Astrocyte of the hippocampus (primary cell): ENCODE results near the gene CD53.

ENCODE experiments used
- DNase-seq: peaks from one replicate; pipeline ENCODE4 v3.0.0; 2011; ENCODE audit warnings: low read depth, low spot score

Gene CD53

DNA sequence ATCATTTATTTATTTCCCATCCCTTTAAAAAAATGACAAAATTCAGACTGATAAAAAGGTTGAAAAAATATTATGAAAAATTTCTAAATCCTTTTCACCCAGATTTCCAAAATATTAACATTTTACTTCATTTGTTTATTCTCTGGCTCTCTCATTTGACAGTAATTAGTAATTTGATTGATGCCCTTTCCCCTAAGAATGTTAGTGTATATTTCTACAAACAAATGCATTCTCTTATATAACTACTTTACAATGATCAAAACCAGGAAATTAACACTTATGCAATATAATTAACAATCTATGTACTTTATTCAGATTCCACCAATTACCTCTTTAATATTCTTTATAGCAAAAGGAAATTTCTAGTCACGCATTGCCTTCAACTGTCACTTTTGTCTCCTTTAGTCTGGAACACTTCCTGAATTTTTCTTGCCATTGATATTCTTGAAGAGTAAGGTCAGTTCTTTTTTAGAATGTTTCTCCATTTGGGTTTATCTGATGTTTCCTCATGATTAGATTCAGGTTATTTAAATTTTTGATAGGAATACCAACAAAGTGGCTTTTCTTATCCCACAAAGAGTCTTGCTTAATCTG, 3.9 kb downstream of the CD53 start:
- DNase-seq: no peak

DNA sequence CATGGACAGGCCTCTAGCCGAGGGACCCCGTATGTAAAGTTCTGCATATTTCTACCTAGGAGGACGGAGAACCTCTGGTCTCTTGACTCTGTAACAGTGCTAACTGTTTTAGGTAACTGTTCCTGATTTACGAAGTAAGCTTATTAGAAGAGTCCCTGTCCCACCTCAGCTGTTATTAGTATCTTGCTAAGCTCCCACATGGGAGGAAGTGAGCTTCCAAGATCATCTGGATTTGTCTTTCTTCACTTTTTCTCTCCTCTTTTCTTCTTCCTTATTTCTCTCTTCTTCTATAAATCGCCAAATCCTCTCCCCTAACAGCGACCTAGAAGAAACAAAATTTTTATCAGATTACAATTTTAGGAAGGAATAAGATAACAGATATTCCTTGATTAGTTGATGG, 4.4 kb downstream of the CD53 start:
- DNase-seq: no peak

DNA sequence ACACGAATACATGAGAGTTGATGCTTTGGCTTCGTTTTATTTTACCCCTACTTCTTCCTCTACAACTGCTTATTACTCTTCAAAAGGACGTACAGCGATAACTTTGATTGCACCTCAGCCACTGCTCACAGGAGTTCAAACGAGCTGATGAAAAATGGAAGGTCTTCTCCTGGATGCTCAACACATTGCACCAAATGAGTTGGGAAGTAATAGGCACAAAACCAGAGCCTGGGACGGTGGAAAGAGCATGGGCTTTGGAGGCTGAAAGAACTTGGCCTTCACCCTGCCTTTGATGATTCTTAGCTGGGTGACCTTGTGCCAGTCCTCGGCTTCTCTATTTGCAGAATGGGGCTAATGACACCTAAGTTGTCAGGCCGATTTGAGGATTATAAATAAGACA, 4.8 kb downstream of the CD53 start:
- DNase-seq: no peak

DNA sequence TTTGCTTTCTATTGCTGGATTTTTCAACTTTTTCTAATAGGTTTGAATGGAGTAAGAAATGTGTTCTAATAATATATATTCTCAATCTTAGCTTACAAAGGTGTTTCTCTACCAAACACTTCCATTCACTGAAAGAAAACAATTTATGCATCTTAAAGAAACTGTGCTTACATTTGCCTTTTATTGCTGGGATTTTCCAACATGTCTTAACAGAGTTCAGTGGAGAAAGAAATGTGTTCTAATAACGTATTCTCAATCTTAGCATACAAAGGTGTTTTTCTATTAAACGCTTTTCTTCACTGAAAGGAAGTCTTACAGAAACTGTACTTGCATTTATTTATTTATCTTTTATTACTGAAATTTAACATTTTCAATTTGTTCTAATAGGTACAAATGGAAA, 5.6 kb downstream of the CD53 start:
- no peak for DNase-seq

DNA sequence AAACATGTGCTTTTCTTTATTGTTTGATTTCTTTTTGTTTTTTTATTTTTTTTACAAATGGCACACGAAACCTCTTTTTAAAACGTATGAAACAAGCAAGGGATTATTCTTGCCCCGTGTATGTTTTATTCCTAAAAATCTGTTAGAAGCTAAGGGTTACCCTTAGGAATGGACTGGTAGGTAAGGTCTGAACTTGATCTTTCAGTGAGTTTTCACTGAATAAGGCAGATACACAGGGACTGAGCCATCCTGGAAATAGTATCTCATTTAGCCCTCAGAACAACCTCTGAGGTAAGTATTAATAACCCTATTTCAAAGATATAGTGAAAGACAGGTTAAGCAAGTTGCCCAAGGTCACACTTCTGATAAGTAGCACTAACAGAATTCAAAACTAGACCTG, 6.0 kb downstream of the CD53 start:
- no peak for DNase-seq

DNA sequence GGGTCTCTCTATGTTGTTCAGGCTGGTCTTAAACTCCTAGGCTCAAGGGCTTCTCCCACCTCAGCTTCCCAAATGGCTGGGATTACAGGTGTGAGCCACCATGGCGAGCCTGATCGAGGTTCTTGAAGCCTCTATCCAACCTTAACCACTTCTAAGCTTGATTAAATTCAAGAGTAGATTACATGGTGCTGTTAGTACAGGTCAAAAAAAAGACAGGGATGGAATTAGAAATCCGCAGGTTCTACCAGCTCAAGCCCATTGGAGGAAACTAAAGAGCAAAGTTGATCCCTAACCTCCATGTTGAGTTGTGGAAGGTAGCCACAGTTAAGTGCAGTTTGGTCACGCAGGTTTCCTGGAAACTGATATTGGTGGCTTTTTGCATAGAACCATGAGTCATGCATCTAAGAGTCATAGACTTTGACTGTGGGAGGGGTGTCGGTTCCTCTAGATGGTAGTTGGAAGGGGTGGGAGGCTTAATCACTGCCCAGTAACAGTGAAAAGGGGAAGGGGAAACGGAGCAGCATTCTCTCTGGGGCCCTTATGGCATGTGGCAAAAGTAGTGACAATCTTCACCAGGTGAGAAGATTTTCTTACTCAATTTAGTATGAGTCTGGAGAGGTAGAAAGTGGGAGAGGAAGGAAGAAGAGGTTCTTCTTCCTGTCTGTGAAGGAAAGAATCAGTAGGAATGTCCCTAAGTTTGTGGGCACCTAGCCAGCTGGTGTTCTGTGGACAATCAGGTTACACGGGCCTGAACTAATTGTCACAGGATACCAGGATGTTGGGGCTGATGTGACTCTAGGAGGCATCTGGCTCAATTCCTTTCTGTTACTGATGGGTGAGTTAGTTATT, 7.0 kb downstream of the CD53 start:
- no peak for DNase-seq

DNA sequence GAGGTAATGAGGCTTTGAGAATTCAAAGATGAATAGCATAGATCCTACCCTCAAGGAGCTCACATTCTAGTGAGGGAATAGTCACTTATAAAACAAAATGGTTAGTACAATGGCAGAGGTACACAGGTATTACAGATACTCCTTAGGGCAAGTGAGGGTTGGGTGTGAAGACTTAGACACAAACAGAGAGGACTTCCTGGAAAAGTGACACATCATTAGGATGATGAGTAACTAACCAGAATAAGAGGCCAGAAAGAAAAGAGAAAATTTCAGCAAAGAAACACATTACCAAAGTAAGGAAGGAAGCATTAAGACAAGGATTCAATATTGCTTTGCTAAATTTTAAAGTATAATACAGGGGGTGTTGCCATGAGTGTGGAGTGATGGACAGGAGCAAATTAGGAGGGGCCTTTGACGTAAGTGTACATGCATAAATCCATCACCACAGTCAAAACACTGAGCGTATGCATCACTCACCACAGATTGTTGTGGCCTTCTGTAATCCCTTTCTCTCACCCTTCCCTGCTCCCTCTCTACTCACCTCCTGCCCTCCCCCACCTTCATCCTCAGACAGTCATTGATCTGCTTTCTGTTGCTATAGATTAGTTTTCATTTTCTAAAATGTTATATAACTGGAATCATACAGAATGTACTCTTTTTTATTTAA, 7.9 kb downstream of the CD53 start:
- DNase-seq: peak; percentile 2

DNA sequence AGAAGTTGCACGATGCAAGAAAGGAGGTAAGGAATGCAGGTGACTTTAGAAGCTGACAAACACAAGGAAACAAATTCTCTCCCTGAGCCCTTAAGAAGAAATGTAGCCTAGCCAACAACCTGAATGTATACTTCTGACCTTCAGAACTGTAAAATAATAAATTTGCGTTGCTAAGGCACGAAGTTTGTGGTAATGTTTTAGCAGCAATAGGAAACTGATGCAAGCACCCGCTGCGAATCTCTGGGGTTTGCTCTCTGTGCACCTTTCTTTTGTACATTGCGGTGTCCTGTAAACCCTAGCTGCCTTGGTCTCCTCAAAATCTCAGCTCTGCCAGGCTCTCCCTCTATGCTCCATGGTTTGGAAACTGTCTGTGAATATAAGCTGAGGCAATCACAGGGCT, 15.1 kb downstream of the CD53 start:
- no peak for DNase-seq

DNA sequence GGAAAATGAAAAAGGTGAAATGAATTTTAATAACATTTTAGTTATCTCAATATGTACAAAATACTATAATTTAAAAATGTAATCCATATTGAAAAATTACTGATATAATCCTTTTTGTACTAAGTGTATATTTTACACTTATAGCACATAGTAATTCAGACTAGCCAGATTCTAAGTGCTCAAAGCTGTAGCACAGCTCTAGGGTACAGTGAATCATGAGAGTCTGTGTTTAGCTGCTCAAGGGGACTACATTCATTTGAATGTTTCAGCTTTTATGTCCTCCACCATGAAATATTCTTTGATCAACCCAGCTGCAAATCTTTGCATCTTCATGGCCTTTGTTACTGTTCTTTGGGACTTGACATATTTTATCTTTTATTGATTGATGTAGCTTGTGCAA, 15.7 kb downstream of the CD53 start:
- no peak for DNase-seq

DNA sequence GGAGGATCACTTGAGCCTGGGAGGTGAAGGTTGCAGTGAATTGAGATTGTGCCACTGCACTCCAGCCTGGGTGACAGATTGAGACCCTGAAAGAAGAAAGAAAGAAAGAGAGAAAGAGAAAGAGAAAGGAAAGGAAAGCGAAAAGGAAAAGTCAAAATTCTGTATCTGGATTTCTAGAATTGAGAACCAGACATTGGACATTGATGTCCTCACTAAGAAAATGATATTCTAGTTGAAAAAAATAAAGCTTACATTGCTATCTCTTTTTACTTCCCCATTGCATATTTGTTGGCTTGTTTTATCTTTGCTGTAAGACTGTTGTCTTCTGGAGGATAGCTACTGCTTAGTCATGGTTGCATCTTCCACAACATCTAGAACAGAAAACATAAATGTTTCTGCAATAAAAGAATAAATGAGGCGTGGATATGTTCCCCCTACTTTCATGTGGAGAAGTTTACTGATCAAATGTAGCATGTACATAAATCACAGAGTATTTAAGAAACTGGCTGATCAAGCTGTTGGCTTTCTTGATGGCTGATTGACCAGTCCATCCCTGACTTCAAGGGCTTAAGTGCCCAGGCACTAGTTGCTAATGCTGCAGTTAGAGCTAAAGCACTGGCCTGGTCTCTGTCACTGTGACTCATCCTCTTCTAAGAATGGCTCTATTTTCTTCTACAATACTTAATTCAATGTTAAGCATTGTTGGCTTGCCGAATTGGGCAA, 17.7 kb downstream of the CD53 start:
- no peak for DNase-seq

DNA sequence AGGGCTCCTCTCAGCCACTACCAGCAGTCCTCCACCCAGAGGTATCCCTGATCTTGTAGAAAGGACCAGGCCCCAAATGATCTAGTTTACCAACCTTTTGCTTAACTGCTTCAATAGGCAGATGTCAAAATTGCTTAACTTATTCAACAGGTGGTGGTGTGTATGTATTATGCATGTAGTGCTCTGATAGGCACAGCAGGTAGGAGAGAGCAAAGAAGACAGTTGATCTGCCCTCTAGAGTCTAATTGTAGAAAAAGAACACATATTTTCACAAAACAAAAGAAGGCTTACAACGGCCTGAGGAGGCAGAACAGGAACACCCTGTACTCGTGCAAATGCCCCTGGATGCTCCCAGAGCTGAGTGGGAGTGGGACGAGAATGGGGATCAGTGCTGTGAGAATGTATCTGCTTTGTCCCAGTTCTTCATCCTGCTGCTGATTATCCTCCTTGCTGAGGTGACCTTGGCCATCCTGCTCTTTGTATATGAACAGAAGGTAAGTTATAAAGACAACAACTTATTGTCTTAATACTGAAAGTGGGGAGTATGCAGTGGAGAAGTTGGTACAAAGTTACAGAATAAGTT, 21.1 kb downstream of the CD53 start:
- no peak for DNase-seq

DNA sequence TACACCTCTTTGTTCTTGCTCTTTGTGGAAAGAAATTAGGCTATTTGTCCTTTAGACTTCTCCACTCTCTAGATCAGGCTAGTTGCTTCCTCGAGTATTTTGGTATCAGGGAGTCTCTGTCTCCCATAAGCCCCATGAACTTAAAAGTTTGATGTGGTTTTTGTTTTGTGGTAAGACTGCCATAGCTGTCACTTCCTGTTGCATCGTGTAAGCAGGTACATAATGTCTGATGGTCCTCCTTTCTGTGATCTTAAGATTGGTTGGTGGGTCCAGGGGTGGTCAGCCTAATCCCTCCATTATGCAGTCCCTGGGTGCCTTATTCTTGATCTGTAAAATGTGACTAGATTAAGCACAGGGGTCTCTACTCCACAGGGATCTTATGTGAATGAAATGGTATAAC, 23.1 kb downstream of the CD53 start:
- DNase-seq: no peak

DNA sequence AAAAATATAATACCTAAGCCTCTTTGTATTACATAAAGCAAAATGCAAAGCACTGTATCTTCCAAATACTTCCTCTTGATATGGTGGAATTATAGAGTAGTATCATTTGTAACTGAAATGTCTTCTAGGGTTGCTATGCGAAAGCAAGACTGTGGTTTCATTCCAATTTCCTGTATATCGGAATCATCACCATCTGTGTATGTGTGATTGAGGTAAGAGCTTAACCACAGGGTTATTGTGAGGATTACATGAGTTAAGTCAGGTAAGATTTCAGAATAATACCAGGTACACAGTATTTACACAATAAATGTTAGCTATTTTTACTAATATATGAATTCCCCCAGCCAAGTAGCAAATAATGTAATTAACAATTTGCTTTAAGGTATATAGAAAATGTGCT, 24.7 kb downstream of the CD53 start:
- no peak for DNase-seq

DNA sequence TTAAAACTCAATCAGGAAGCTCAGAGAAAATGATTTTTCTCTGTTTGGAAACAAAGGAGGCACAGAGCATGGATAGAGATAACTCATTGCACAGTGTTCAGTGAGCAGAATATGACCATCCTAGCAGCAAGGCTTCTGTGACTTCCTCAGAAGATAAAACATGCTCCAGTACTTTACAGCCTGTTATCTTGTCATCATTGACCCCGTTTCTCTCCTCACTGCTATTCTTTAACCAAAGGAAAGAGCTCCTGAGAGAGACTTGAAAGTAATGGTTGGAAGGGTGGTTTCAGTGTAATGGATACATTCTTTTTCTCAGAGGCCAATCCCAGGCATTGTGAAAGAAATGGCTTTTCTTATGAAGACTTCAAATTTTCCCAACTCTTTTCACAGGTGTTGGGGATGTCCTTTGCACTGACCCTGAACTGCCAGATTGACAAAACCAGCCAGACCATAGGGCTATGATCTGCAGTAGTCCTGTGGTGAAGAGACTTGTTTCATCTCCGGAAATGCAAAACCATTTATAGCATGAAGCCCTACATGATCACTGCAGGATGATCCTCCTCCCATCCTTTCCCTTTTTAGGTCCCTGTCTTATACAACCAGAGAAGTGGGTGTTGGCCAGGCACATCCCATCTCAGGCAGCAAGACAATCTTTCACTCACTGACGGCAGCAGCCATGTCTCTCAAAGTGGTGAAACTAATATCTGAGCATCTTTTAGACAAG, 25.9 kb downstream of the CD53 start:
- DNase-seq: no peak

DNA sequence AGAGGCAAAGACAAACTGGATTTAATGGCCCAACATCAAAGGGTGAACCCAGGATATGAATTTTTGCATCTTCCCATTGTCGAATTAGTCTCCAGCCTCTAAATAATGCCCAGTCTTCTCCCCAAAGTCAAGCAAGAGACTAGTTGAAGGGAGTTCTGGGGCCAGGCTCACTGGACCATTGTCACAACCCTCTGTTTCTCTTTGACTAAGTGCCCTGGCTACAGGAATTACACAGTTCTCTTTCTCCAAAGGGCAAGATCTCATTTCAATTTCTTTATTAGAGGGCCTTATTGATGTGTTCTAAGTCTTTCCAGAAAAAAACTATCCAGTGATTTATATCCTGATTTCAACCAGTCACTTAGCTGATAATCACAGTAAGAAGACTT, 26.5 kb downstream of the CD53 start:
- no peak for DNase-seq

DNA sequence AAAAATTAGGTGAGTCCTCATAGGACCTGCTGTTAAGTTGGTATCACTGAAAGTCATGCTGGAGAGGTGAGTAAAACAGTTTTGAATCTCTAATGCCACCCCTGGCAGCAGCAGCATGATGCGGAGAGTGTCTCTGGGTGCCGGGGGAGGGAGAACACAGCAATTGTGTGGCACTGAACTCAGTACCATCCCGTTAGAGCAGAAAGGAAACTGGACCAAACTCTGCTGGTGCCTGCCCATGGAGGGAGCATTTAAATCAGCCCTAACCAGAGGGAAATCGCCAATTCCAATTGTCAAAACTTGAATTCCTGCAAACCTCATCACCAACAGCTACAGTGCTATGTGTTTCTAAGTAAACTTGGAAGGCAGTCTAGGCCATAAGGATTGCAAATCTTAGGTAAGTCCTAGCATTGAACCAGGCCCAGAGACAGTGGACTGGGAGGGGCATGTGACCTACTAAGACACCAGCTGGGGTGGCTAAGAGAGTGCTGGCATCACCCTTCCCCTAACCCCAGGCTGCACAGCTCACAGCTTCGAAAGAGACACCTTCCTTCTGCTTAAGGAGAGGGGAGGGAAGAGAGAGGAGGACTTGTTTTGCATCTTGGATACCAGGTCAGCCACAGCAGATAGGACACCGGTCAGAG, 30.0 kb downstream of the CD53 start:
- DNase-seq: no peak

DNA sequence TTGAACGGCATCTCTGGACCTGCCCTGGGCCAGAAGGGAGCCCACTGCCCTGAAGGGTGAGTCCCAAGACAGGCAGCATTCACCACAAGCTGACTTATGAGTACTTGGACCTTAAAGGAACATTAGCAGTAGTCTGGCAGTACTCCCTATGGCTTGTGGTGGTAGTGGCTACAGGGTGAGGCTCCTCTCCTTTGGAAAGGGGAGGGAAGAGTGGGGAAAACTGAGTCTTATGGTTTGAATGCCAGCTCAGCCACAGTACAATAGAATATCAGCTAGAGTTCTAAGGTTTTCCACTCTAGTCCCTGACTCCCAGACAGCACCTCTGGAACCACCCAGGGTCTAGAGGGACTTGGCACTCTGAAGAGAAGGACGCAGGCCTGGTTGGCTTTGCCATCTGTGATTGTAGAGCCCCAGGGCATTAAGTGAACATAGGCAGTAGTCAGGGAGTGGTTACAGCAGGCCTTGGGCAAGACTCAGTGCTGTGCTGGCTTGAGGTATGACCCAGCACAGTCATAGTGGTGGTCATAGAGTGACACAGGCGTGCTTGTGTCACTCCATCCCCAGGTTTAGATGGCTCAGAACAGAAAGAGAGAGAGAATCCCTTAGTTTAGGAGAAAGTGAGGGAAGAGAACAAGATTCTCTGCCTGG, 31.0 kb downstream of the CD53 start:
- DNase-seq: no peak

DNA sequence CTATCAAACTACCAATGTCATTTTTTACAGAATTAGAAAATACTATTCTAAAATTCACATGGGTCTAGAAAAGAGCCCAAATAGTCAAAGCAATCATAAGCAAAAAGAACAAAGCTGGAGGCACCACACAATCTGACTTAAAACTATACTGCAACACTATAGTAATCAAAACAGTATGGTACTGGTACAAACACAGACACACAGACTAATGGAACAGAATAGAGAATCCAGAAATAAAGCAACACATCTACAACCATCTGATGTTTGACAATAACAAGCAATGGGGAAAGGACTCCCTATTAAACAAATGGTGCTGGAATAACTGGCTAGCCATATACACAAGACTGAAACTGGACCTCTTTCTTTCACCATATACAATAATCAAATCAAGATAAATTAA, 39.8 kb downstream of the CD53 start:
- no peak for DNase-seq

DNA sequence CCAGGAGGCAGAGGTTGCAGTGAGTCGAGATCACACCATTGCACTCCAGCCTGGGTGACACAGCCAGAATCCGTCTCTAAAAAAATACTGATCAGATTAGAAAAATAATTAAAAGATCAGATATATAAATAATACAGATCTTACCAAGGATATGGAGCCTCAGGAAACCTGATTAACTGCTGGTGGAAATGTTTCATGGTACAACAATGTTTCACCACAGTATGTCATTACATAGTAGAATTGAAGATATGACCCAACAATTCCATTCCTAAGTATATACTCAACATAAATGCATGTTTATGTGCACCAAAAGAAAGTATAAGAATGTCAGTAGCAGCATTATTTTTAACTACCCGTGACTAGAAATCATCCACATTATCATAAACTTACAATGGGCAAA, 41.7 kb downstream of the CD53 start:
- DNase-seq: no peak

DNA sequence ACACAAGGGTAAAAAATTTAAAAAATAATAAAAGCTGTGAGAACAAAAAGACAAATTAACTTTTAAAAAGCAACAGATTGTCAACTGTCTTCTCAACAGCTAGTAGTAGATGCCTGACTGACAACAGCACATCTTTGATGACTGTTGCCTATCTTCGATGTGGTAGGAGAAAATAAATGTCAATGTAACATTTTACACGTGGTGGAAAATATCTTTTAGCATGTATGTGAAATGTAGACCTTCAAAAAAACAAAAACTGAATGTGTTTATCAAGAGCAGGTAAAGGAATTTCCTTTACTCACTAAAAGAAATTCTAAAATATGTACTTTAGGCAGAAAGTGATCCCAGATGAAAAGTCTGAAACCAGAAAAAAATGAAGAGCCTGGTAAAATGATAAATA, 42.9 kb downstream of the CD53 start:
- no peak for DNase-seq
